ENCODE results near the gene SOX9. TPM values are rescaled to one million over a fixed set of nuclear protein-coding genes. Genes with fewer than 3 reads are reported as not detected.

The SOX9 gene
- total RNA-seq, 1 experiment from 2014 or later, result 31.1 TPM

GRCh38 chr17:72163474-72163873, 42.7 kb downstream of the SOX9 start:
- Histone ChIP-seq H3K27ac (ENCODE audit: low read depth, low read length, poor library complexity, severe bottlenecking) (no peak overlapping the region), H3K36me3 (ENCODE audit: insufficient read depth, low read length, poor library complexity, severe bottlenecking) (no peaks in the 10 kb centered on the region), H3K4me1 (ENCODE audit: insufficient read depth, low read length, poor library complexity, severe bottlenecking) (peaks cover 17% of the 10 kb centered on the region), H3K4me3 (ENCODE audit: low read depth, low read length, poor library complexity, severe bottlenecking) (no peak overlapping the region), H3K9me3 (ENCODE audit: low read depth, low read length, poor library complexity, severe bottlenecking) (no peaks in the 10 kb centered on the region), H3K27me3 (replicated peaks; ENCODE audit: insufficient read depth, low read depth, low read length, poor library complexity) (no peaks in the 10 kb centered on the region)
- DNase-seq (ENCODE audit: low spot score), result no peak
- TF ChIP-seq EZH2 (IDR thresholded peaks at IDR 0.05; ENCODE audit: borderline replicate concordance, low read depth, low read length, poor library complexity, severe bottlenecking), result no peak
- CTCF ChIA-PET, result no interaction called here
- no TSS peak for BruUV-seq (replicated peaks)
- POLR2A ChIA-PET (ENCODE audit: low non-redundant PET), result no interaction called here
- intact Hi-C loops (cut with micrococcal nuclease; ENCODE audit: unreplicated experiment), result no loop called here

- POLR2A ChIA-PET (ENCODE audit: low non-redundant PET), result no interaction called here
- CTCF ChIA-PET, result no interaction called here
- intact Hi-C loops (cut with micrococcal nuclease; ENCODE audit: unreplicated experiment), result no loop called here
- Histone ChIP-seq H3K27ac (ENCODE audit: low read depth, low read length, poor library complexity, severe bottlenecking) (no peak overlapping the region), H3K27me3 (replicated peaks; ENCODE audit: insufficient read depth, low read depth, low read length, poor library complexity) (no peaks in the 10 kb centered on the region), H3K9me3 (ENCODE audit: low read depth, low read length, poor library complexity, severe bottlenecking) (no peaks in the 10 kb centered on the region), H3K4me1 (ENCODE audit: insufficient read depth, low read length, poor library complexity, severe bottlenecking) (peaks cover 10% of the 10 kb centered on the region), H3K36me3 (ENCODE audit: insufficient read depth, low read length, poor library complexity, severe bottlenecking) (no peaks in the 10 kb centered on the region), H3K4me3 (ENCODE audit: low read depth, low read length, poor library complexity, severe bottlenecking) (no peak overlapping the region)
- no peak for TF ChIP-seq EZH2 (IDR thresholded peaks at IDR 0.05; ENCODE audit: borderline replicate concordance, low read depth, low read length, poor library complexity, severe bottlenecking)
- no peak for TF ChIP-seq CTCF (conservative IDR thresholded peaks at IDR 0.05; ENCODE audit: low read depth, low read length)
- no TSS peak for BruUV-seq (replicated peaks)
- no peak for DNase-seq (ENCODE audit: low spot score)
These were observed 43.4 kb downstream of the SOX9 start for GRCh38 chr17:72164158-72164739.

- Histone ChIP-seq H3K36me3 (ENCODE audit: insufficient read depth, low read length, poor library complexity, severe bottlenecking) (no peaks in the 10 kb centered on the region), H3K27ac (ENCODE audit: low read depth, low read length, poor library complexity, severe bottlenecking) (no peak overlapping the region), H3K4me1 (ENCODE audit: insufficient read depth, low read length, poor library complexity, severe bottlenecking) (no peaks in the 10 kb centered on the region), H3K27me3 (replicated peaks; ENCODE audit: insufficient read depth, low read depth, low read length, poor library complexity) (no peaks in the 10 kb centered on the region), H3K9me3 (ENCODE audit: low read depth, low read length, poor library complexity, severe bottlenecking) (no peaks in the 10 kb centered on the region), H3K4me3 (ENCODE audit: low read depth, low read length, poor library complexity, severe bottlenecking) (no peak overlapping the region)
- no peak for DNase-seq (ENCODE audit: low spot score)
- TF ChIP-seq CTCF (conservative IDR thresholded peaks at IDR 0.05; ENCODE audit: low read depth, low read length) (no peak), EZH2 (IDR thresholded peaks at IDR 0.05; ENCODE audit: borderline replicate concordance, low read depth, low read length, poor library complexity, severe bottlenecking) (no peak)
- ChIA-PET POLR2A (ENCODE audit: low non-redundant PET) (interaction anchor here (0.6 kb wide), 1 partner anchor 208 kb away, joined by 4 read pairs; no protein-coding TSS in a partner anchor), CTCF (no interaction called here)
- no TSS peak for BruUV-seq (replicated peaks)
- intact Hi-C loops (cut with micrococcal nuclease; ENCODE audit: unreplicated experiment), result no loop called here
These were observed 44.5 kb downstream of the SOX9 start for GRCh38 chr17:72165192-72165866.

Measured in A673 (cell line).